HG03060 (cell line): ENCODE measurements around the gene CACNG1.

ENCODE experiments used
- ATAC-seq: cut with Tn5 transposase; IDR thresholded peaks from one replicate; pipeline ENCODE4 v1.9.1; 2021; ENCODE audit warnings: low read depth, moderate number of reproducible peaks; ENCODE audit not compliant: unreplicated experiment

CACNG1 gene, protein sequence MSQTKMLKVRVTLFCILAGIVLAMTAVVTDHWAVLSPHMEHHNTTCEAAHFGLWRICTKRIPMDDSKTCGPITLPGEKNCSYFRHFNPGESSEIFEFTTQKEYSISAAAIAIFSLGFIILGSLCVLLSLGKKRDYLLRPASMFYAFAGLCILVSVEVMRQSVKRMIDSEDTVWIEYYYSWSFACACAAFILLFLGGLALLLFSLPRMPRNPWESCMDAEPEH

DNA sequence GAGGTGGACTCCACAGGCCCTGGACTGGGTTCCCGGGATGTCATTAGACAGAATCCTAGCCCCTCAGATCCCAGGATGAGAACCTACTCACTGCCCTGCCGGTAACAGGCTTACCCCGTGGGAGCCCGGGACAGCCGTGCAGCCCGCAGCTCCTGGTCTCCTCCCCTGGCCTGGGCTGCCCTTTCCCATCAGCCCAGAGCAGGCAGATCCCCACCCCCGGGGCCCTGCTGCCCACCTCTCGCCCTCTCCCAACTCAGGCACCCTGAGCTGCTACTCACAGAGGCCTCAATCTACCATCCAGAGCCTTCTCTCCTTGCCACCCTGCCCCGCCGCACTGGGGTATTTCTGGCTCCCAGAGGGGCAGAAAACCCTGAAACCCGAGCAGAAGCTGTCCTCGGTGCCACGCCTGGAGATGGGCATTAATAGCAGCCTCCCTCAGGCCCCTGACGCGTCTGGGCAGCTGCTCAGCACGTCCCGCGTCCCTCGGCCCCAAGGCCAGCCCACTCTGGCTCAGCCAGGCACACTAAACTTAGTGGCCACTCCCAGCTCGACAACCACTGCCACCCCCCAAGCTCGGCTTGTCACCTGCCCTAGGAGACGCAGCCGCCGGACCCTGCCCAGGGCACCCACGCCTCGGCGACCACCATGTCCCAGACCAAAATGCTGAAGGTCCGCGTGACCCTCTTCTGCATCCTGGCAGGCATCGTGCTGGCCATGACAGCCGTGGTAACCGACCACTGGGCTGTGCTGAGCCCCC, at the start of gene CACNG1:
CACNG1 (plus strand) TSS at position 539 of the 757 bp plus-strand sequence; CDS start at position 646, 107 bp downstream.
- ATAC-seq: no peak

DNA sequence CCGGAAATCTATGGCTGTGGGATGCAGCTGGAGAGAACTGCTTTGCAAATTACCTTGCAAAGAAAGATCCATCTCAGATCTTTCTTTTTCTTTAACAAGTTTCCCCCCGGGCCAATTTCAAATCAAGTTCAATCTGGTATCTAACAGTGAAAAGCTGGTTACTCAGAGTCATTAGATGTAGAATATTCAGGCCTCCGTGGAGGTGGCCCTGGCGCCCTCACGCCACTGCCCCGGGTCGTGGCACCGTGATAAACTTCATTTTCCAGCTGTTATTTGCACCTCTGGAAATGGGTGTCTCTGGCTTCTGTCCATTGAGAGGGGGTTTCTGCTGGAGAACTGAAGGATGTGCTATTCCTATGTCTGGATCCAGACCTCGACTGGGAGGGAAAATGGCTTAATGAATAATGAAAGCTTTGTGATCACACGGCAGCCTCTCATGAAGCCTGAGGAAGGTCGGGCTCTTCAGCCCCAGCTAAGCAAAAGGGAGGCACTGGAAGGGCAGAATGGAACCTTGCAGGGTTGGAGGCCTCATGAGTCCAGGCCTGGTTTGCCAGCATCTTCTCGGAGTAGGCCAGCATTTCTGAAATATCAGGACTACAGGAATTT, 49.3 kb upstream of the CACNG1 start:
- ATAC-seq: no peak

DNA sequence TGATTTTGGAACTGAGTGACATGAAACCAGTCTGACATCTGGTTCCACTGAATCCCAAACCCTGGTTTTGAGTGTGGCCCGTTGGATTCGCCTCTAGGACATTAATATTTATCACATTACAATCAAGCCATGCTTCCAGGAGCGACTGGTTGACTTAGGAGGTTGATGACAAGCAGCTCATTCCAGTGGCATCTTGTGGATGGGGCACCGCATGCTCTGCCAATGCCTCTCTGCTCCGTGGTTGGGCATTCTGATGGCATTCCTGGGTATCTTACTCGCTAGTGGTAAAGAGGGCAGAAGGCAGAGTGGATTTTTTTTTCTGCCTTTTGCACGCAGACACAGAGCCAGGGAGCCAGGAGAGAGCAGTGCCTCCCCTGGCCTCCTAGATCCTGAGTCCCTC, 48.4 kb upstream of the CACNG1 start:
- ATAC-seq: no peak

DNA sequence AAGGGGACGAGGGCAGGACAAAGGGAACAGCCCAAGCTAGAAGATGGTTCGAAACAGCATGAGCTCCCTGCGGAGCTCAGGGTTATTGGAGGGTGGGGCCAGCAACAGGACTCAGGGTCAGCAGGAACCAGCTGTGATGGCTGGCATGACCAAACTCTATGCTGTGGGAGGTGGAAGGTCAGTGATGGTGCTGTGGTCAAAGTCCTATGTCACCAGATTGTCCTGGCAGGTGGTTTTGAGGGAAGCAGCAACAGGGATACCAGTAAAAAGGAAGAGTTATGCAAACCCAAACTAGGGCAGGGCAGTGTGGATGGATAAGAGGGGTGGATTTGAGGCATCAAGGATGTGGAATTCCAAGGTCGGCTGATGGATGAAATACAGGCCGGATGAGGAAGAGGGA, 47.4 kb upstream of the CACNG1 start:
- ATAC-seq: no peak

DNA sequence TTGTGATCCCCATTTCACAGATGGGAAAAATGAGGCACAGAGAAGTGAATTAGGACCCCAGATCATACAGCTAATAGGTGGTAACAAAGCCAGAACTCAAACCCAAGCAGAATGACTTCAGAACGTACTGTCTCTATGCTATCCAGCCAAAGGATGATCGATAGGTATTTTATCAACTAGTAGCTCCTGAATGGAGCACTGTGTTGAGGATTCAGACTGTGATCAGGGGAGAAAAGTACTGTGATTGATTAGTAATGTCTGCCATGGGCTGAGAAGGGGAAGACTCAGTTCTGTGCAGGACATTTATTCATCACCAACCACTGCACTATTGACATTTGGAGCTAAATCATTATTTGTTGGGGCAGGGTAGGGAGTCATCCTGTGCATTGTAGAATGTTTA, 41.1 kb upstream of the CACNG1 start:
- no peak for ATAC-seq

DNA sequence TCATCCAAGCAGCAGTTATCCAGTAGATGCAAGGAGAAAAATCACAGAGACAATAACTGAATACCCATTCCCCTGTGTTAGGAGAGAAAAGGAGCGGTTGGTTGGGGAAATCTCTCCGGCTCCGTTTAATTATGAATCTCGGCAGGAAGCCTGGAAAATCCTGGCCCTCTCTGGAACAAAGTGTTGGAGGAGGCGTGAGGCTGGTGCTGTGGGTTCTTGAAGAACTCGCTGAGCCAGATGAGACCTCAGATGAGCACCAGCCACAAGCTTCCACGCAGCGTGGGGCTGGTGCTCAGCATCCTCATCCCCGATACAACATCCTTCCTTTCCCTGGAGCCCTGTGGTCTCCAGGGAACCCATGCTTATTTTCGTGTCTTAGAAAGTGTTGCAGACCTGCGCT, 40.2 kb upstream of the CACNG1 start:
- ATAC-seq: no peak

DNA sequence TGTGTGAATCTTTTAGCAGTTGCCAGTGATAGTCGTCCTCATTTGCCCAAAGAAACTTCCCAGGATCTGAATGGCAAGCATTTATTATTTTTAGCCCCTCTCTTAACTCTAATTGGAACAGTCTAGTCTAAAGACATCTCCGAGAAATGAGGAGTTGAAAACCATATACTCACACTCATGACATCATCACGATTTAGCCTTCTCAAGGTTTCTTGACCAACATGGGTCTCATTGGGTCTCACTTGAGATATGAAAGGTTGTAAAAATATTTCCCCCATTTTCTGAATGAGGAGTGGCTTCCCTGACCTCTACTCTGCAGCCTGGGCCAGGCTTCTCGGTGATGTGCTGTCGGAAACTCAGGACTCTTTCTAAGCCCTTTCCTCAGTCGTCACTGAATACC, 37.1 kb upstream of the CACNG1 start:
- ATAC-seq: no peak

DNA sequence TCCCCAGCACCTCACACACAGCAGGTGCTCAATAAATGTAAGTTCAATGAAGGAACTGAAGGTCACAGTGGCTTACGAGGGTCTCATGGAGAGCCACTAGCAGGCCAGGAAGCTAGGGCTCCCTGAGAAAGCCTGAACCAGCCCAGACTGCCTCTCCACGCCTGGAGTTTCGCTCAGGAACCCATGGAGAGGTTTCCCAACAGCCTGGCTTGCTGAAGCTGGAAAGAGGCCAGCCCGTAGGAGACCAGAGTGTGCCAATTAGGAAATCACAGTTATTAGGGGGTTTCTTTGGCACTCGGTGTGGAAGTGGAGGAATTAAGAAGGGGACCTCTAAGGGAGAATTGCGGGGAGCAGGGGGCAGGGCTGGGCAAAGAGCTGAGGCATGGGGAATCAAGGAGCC, 36.3 kb upstream of the CACNG1 start:
- no peak for ATAC-seq

DNA sequence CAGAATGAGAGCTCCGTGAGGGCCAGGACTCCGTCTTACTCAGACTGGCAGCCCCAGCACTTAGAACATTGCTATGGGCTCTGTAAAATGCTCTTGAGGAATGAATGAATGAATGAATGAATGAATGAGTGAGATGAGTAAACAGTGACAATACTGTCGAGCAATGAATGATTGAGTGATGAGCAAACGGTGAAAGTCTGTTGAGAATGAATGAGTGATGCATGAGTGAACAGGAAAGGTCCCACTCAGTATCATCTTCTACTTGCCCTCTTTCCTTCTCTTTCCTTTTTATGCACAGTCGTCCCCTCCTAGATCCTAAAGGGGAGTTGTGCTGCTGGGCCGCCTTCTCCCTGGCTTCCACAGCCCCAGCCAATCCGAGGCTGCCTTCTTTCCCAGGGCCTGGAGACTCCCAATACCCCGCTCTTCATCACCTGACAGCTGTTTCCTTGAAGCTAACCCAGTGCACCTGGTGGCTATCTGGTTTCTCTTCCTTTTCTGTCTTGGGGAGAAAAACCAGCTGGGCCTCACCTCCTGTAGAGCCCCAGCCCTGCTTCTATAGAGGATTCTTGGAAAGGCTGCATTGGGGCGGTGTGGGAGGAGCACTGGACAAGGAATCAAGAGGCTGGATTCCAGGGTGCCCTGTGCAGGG, 32.7 kb upstream of the CACNG1 start:
- ATAC-seq: no peak

DNA sequence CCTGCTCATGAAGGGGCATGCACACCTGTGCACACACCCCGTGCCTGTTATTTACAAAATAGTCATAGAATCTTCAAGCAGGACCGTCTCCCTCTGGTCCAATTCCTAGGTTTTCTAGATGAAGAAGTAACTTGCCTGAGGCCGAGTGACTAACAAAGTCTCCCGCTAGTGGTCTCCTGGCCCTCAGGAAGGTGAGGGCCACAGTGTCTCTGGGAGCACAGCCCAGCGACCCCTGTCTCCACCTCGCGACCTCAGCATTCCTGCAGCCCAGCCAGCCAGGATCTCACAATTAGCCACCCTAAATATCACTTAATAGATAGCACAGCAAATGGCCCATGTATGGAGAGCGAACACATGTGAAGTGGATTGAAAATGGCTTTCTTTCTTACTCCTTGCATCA, 30.5 kb upstream of the CACNG1 start:
- ATAC-seq: no peak

DNA sequence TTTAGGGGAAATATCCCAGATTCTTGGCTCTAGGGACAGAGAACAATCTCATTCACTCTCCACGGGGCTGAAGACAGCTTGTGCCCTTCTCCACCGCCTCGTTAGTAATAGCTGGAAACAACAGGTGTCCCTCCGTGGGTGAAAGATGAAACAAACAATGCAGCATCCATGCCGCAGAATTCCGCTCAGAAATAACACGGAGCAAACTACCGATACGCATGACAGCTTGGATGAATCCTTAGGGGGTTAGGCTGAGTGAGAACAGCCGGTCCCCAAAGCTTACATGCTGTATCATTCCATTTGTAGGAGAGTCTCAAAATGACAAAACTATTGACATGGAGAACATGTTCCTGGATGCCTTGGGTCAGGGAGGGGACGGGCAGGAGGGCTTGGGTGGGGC, 29.4 kb upstream of the CACNG1 start:
- no peak for ATAC-seq

DNA sequence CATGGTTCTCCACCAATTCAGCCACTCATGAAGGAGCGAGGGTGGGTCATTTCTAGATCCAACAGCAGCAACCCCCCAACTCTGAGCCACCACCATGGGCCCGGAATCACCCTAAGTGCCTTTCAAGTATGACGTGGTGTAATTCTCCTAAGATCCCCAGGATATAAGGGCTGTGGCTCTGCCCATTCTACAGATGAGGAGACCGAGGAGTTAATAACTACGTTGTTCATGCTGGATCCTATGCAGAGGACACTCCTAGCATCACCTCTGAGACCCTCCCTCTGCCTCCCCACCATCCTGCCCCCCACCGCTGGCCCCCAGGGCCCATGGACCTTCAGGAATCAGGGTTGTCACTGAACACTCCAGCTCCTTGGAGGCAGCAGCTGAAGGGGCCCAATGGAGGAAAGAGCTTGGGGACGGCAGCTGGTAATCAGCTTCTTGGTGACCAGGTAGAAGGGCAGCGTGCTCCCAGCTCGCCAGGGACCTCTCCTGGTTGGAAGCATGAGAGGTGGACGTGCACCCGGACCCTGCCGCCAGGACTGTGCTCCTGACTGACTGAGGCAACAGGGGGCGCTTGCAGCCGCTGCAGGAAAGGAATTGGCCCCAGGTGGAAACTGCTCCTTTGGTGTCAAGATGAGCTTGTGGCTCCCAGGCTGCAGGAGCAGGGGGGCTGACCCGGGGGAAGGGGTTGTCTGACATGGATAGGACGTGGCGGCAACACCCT, 28.2 kb upstream of the CACNG1 start:
- ATAC-seq: no peak

DNA sequence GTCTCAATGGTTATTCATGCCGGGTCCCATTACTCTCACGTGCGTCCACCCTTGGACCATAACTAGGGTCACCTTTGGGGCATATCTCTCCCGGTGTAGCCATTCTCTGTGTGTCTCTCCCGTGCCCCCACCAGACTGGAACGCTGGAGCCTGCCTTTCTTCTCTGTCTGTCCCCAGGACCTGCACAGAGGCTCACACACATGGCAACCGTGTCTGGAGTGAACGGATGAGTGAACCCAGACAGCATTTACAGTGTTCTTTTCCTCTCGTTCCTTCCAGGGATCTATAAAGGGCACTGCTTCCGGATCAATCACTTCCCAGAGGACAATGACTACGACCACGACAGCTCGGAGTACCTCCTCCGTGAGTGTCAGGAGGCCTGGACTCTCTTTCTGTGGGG, 26.4 kb upstream of the CACNG1 start:
- no peak for ATAC-seq

DNA sequence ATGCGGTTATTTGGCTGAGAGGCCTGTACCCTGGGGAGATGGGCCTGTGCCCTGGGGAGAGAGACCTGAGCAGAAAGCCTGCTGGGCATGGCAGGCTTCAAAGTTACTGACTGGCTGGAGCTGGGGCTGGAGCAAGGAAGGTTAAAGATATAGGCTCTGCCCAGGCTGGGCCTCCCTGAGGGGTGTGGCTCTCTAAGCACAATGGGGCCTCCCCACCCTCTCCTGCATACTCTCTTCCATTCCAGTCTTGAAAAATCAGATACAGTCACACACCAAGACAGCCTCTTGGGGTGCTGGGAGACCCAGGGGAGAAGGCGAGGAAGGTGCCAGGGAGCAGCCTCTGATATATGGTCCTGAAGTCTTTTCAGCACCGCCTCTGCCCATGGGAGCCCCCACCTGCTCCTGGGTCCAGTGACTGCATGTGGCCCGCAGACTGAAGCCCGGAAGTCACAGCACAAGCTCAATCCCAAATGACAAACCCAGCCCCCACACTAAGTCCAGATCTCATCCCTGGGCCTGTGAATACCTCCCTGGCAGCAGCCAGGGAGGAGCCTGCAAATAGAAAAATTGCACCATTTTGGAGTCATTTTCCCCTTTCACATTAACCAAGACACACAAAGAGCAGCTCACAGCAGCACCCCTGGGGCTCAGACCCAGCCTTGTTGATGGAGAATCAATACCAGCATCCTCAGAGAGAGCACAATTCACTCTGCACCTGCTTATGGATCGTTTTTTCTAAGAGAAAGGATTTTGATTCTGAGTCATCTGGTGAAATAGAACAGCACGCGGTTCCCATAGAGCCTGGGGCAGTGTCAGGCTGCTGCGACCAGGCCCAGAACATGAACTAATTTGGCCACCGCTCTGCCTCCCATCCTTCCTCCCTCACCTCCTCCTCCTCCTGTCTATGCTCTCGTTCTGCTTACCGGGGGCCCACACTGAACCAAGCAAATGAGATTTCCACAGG, 25.6 kb upstream of the CACNG1 start:
- ATAC-seq: no peak

DNA sequence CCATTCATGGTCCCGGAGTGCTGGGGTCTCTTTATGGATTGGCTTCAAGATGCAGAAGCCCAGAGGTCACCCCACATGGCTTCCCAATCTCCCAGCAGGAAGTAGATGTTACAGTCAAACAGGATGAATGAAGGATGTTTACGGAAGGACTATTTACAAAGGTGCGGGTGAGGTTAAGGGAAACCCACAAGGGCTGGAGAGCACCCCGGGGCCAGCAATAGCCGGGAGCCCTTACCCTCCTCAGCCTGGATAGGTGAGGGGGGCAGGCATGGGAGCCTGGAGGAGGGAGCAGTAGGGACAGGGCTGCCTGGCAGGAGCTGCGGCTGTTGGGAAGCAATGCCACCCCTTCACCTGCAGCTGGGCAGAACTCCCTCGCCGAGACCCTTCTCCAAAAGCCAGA, 24.5 kb upstream of the CACNG1 start:
- ATAC-seq: no peak

DNA sequence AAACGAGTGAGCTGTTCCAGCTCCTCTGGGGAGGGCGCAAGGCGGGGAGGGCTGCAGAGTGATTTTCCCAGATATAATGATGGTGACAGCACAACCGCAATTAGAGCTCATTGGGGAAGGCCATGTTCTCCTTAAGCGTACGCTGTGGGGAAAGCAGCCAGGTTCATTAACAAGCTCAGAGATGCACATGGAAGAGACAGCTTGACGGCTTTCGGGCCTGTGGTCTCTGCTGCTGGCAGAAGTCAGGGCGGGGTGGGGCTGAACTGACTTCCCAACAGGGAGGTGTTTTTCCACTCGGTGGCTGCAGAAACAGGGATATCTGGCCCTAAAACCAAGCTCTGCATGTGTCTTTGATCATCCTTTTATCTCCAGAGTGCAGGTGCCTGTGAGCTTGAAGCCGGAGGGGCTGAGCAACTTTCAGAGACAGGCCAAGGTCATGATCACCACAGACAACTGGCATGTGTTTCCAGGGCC, 24.0 kb upstream of the CACNG1 start:
- ATAC-seq: no peak

DNA sequence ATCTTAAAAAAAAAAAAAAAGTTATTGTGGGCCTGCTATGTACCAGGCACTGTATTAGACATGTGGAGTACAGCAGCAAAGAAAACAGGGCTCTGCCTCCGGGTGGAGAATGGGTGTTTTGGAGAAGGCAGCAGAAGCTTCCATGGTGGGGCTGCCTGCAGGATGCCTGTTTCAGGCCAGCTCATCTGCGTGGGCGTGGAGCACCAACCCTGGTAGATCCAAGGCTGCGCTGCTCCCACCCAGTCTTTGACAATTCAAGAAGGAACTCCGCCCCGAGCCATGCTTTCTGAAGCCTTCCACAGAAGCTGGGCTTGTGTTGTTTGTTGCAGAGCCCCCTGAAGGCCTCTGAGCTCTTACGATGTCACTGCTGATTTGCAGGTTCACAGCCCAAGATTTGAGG, 23.2 kb upstream of the CACNG1 start:
- no peak for ATAC-seq

DNA sequence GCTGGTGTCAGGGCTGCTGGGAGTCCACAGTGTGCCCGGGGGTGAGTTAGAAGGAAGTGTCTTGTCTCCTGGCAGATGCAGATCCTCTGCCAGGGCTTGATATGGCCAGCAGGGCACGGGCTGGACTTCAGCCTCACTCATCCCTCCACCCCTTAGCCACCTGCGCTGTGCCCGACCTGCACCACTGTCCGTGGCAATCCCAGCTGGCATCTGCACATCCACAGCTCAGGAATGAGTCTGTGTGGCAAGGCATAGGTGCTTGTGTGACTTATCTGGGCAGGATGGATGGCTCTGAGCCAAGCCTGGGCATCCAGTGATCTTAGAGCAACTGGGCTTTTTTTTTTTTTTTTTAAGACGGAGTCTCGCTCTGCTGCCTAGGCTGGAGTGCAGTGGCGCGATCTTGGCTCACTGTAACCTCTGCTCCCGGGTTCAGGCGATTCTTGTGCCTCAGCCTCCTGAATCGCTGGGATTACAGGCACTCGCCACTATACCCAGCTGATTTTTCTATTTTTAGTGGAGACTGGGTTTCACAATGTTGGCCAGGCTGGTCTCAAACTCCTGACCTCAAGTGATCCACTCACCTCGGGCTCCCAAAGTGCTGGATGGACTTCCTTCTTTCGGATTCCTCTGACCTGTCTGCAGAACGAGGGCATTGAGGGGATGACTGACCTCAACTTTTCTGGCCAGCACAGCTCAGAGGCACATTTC, 22.5 kb upstream of the CACNG1 start:
- no peak for ATAC-seq

DNA sequence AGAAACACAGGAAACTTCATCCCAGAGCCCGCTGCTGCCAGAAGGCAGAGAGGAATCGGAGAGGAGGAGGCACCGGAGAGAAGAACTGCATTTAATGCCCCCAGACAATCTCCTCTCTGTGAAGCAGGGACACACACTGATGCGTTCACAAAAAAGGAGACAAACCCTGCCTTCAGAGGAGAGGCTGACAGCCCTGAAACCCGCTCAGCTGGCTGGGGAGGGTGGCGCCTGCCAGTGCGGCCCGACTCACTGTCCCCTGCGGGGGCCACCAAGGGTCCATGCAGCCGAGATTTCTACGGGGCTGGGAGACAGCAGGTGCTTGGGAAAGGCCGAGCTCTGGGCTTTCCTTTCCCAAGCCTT, 21.9 kb upstream of the CACNG1 start:
- ATAC-seq: no peak
